Measurements from ENCODE around the gene VAC14. TPM values are rescaled to one million over a fixed set of nuclear protein-coding genes. Genes with fewer than 3 reads are reported as not detected.

Gene VAC14
- total RNA-seq, 1 experiment from 2014 or later, result 49.9 TPM

DNA sequence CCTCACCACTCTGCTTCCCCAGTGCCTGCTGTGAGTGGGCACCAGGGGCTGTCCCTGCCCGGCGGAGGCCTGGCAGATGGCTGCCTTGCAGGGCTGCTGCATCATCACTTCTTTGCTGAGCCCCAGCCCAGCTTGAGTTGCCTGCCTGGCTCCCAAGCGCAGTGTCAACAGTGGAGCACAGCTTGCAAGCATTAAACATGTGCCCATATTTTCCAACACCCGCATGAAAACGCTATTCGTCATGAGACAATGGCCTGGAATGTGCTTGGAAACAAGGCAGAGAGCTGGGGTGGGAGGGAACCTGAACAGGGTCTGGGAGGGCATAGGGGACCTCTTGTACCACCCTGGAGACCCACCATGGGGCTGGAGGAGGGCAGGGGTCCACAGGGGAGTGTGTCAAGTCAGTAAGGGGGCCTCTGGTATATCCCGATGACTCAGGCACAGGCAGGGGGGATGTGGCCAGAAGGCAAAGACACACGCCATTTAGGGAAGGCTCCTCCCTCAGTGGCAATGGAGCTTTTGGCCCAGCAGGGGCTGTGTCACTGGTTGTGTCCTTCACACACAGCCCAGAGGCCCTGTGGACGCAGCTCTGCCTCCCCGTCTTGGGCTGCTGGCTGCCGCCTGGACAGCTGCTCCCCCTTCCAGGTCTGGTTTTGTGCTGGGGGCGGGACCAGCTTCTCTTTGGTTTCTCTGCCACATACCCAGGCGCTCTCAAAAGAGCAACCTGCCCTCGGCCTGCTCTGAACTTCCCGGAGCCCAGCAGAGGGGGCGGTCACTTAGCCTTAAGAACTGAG lies 97.7 kb downstream of the VAC14 start:
- Histone ChIP-seq H3K23me2 (ENCODE audit: insufficient read length, low read depth, low read length, poor library complexity, severe bottlenecking) (no peaks in the 10 kb centered on the region), H3K23ac (ENCODE audit: insufficient read length, low read depth, low read length) (no peak overlapping the region), H2BK5ac (ENCODE audit: insufficient read length, low read length) (no peak overlapping the region), H3K4me2 (ENCODE audit: insufficient read depth, insufficient read length, low read length) (no peak overlapping the region), H2BK120ac (ENCODE audit: low read depth, low read length, poor library complexity, severe bottlenecking) (no peak overlapping the region), H3K9ac (ENCODE audit: extremely low read depth, insufficient read length, low read length) (no peak overlapping the region), H2BK15ac (ENCODE audit: low read depth, low read length) (no peak overlapping the region), H3K9me3 (ENCODE audit: control insufficient read depth, low read depth, low read length) (no peaks in the 10 kb centered on the region), H4K20me1 (ENCODE audit: control insufficient read depth, insufficient read depth, insufficient read length) (no peaks in the 10 kb centered on the region), H3K56ac (ENCODE audit: insufficient read length, low read depth, low read length) (no peak overlapping the region), H3K79me2 (ENCODE audit: insufficient read depth, low read length) (no peaks in the 10 kb centered on the region), H3K18ac (ENCODE audit: insufficient read length, low read depth, low read length) (no peak overlapping the region), H3K4me1 (ENCODE audit: insufficient read depth, low read length) (peaks cover 2% of the 10 kb centered on the region; the same call in 1 of the 2 replicates), H2AFZ (ENCODE audit: low read length) (no peak overlapping the region), H3K79me1 (ENCODE audit: insufficient read depth, low read depth, low read length, poor library complexity, severe bottlenecking) (no peaks in the 10 kb centered on the region), H3K27ac (ENCODE audit: insufficient read length, low read depth, low read length) (no peak overlapping the region), H2AK5ac (ENCODE audit: insufficient read length, low read length) (no peak overlapping the region), H2BK20ac (ENCODE audit: low read depth, low read length, poor library complexity, severe bottlenecking) (no peak overlapping the region), H3K14ac (ENCODE audit: insufficient read depth, low read length) (no peak overlapping the region), H3K4ac (ENCODE audit: low read depth, low read length) (no peak overlapping the region), H4K5ac (ENCODE audit: insufficient read length, low read depth, low read length) (no peak overlapping the region), H3T11ph (ENCODE audit: low read length) (no peak overlapping the region), H4K8ac (replicated peaks; ENCODE audit: insufficient read length, low read depth, low read length) (no peak overlapping the region), H4K91ac (ENCODE audit: insufficient read length, low read depth, low read length) (no peak overlapping the region), H3K27me3 (ENCODE audit: insufficient read depth, low read length) (no peaks in the 10 kb centered on the region), H2BK12ac (ENCODE audit: insufficient read length, low read depth, low read length) (no peak overlapping the region)
- H3K4me3 Mint-ChIP-seq, result no peak overlapping the region
- no peaks in the 10 kb centered on the region; a peak in 1 of 5 replicates for H3K9me3 Mint-ChIP-seq
- TF ChIP-seq, protein P1, sequence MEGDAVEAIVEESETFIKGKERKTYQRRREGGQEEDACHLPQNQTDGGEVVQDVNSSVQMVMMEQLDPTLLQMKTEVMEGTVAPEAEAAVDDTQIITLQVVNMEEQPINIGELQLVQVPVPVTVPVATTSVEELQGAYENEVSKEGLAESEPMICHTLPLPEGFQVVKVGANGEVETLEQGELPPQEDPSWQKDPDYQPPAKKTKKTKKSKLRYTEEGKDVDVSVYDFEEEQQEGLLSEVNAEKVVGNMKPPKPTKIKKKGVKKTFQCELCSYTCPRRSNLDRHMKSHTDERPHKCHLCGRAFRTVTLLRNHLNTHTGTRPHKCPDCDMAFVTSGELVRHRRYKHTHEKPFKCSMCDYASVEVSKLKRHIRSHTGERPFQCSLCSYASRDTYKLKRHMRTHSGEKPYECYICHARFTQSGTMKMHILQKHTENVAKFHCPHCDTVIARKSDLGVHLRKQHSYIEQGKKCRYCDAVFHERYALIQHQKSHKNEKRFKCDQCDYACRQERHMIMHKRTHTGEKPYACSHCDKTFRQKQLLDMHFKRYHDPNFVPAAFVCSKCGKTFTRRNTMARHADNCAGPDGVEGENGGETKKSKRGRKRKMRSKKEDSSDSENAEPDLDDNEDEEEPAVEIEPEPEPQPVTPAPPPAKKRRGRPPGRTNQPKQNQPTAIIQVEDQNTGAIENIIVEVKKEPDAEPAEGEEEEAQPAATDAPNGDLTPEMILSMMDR (conservative IDR thresholded peaks at IDR 0.05), result peak; percentile 37; the same call in 2 of the 3 replicates
- peak; percentile 68 for DNase-seq
- peaks cover 30 to 36% of the 10 kb centered on the region in 2 experiments for H3K4me1 Mint-ChIP-seq
- peak overlapping the region in 1 of 3 experiments; percentile 85; a peak in 4 of 7 replicates for H3K27ac Mint-ChIP-seq
- H3K27me3 Mint-ChIP-seq (ENCODE audit: low read depth), result no peaks in the 10 kb centered on the region; the same call in 1 of the 2 replicates
- no CpG with 5 or more reads among the region's 16 CpGs for WGBS (ENCODE audit: extremely low coverage, insufficient read length, low lambda C conversion rate)
- H3K36me3 Mint-ChIP-seq (ENCODE audit: insufficient read depth in 1 of 3, low read depth in 3 of 3), result peaks cover 4 to 11% (median 9%) of the 10 kb centered on the region in 3 experiments; a peak in 4 of 7 replicates
